22Rv1 (cell line): Measurements from ENCODE around the gene RGS16.

Experiments used
- CTCF ChIP-seq: fragments of 450-650 bp; IDR thresholded peaks from 2 replicates; pipeline ENCODE4 v1.5.1; 2017; ENCODE audit warnings: mild to moderate bottlenecking
- ZFX ChIP-seq: fragments of 450-650 bp; IDR thresholded peaks from 2 replicates; pipeline ENCODE4 v1.6.1; 2017; ENCODE audit warnings: antibody characterized with exemption, borderline replicate concordance

DNA sequence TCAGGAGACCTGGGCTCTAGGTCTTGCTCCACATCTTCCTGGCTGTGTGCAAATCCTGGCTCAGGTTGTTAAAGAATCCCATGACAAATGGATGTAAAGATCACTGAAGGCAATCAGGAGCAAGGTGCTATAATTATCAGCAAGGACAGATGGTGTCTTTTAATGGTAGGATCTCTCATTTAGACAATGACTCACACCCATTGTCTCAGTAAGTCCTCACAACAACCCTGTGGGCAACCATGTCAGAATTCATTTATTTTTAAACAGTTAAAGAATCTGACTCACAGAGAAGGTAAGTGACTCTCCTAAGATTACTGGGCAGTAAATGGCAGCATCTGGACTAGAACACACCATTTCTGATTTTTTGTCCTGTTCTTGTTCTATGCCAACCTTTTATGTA lies 47.9 kb downstream of the RGS16 start:
- TF ChIP-seq CTCF: no peak
- no peak for TF ChIP-seq ZFX
